Measurements from ENCODE around the gene PROSER3. TPM values are rescaled to one million over a fixed set of nuclear protein-coding genes. Genes with fewer than 3 reads are reported as not detected.

PROSER3 gene
- total and polyA plus RNA-seq, 9 of the 15 experiments (the other 6 are each of a cell fraction or from before 2014, with no cell fraction given) = 1.0 to 39.5 (median 5.1) TPM

GRCh38 chr19:35777961-35778360 lies 20.0 kb downstream of the PROSER3 start (continued):
- TF ChIP-seq ZNF512 (tag; IDR thresholded peaks at IDR 0.05) = no peak
- no peak for TF ChIP-seq ZNF384 (IDR thresholded peaks at IDR 0.05; ENCODE audit: low read depth, low read length)
- no peak for TF ChIP-seq HEY1 (CRISPR knock-in tag; IDR thresholded peaks at IDR 0.05; ENCODE audit: borderline replicate concordance)
- TF ChIP-seq ZNF175 (CRISPR knock-in tag; IDR thresholded peaks at IDR 0.05; ENCODE audit: low read depth) = no peak

DNA sequence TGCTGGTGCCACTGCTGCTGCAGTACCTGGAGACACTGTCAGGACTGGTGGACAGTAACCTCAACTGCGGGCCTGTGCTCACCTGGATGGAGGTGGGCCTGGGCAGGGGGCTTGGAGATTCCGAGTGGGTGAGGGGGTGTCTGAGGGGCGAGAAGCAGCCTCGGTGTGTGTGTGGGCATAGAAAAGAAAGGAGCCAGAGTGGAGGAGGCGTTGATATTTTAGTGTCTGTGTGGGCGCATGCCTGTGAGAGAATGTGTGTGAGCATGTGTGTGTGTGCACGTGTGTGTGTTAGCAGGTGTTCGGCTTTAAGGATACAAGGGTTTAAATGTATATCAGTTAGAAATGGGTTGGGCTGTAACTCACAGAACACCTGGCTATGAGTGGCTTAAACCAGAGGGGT lies 21.1 kb downstream of the PROSER3 start:
- in situ Hi-C loops (cut with MboI) (no loop called here), intact Hi-C loops (cut with micrococcal nuclease) (no loop called here)
- Histone ChIP-seq H4K20me1 (replicated peaks; ENCODE audit: control insufficient read depth, insufficient read depth, low read length) (no peaks in the 10 kb centered on the region), H3K79me2 (ENCODE audit: control insufficient read depth, insufficient read depth, low read length) (peaks cover 5% of the 10 kb centered on the region; the same call in 1 of the 3 replicates), H3K9me1 (ENCODE audit: control insufficient read depth, insufficient read depth, low read length) (no peaks in the 10 kb centered on the region), H3K27me3 (ENCODE audit: control insufficient read depth in 2 of 2, insufficient read depth in 2 of 2, low read length in 2 of 2) (no peaks in the 10 kb centered on the region), H3K27ac (ENCODE audit: extremely low read depth, low read depth, low read length) (no peak overlapping the region), H2AFZ (ENCODE audit: low read depth, low read length) (no peak overlapping the region), H3K9ac (ENCODE audit: insufficient read depth in 1 of 2, low read depth in 2 of 2, low read length in 2 of 2) (peak overlapping the region in 1 of 2 experiments; percentile 45; a peak in 1 of 4 replicates), H3K4me1 (replicated peaks in 1 of 2; ENCODE audit: control insufficient read depth in 2 of 2, insufficient read depth in 2 of 2, low read length in 2 of 2) (peaks cover 10 to 44% of the 10 kb centered on the region in 2 experiments), H3K4me2 (ENCODE audit: insufficient read depth, low read length) (no peak overlapping the region), H3K36me3 (ENCODE audit: control insufficient read depth, insufficient read depth, low read length) (peaks cover 24% of the 10 kb centered on the region; the same call in 2 of the 3 replicates), H3K4me3 (no peak overlapping the region), H3K9me3 (replicated peaks; ENCODE audit: control insufficient read depth, insufficient read depth, low read depth, low read length) (no peaks in the 10 kb centered on the region)
- CTCF ChIA-PET (ENCODE audit: low intra/inter-chr PET ratio) = interaction anchor here (0.7 kb wide), 1 partner anchor 1351 kb away, joined by 3 read pairs; no protein-coding TSS in a partner anchor
- 64% methylated on average over 6 of the region's 8 CpGs for WGBS (ENCODE audit: insufficient coverage, low coverage, missing lambda C conversion rate)
- ATAC-seq (no peak), DNase-seq (ENCODE audit: extremely low read depth in 1 of 4, low spot score in 3 of 4) (no peak), FAIRE-seq (no peak)
- BruUV-seq (replicated peaks) = no TSS peak
- TF ChIP-seq, protein P1, sequence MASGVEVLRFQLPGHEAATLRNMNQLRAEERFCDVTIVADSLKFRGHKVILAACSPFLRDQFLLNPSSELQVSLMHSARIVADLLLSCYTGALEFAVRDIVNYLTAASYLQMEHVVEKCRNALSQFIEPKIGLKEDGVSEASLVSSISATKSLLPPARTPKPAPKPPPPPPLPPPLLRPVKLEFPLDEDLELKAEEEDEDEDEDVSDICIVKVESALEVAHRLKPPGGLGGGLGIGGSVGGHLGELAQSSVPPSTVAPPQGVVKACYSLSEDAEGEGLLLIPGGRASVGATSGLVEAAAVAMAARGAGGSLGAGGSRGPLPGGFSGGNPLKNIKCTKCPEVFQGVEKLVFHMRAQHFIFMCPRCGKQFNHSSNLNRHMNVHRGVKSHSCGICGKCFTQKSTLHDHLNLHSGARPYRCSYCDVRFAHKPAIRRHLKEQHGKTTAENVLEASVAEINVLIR (CRISPR knock-in tag; IDR thresholded peaks at IDR 0.05) = no peak
- TF ChIP-seq CREBBP (IDR thresholded peaks at IDR 0.05; ENCODE audit: low read depth, low read length) = no peak
- TF ChIP-seq SP2 (IDR thresholded peaks at IDR 0.05; ENCODE audit: extremely low read depth, low read depth, low read length, poor library complexity, severe bottlenecking) = no peak
- TF ChIP-seq ESRRA (IDR thresholded peaks at IDR 0.05; ENCODE audit: borderline replicate concordance, low read depth) = no peak
- no peak for TF ChIP-seq JUN (IDR thresholded peaks at IDR 0.05; ENCODE audit: borderline replicate concordance, low read depth, low read length)
- no peak for TF ChIP-seq JUN (CRISPR knock-in tag; IDR thresholded peaks at IDR 0.05; ENCODE audit: borderline replicate concordance)
- no peak for TF ChIP-seq E2F4 (CRISPR knock-in tag; IDR thresholded peaks at IDR 0.05; ENCODE audit: low read depth)
- TF ChIP-seq TSC22D4 (tag; IDR thresholded peaks at IDR 0.05) = no peak
- TF ChIP-seq ILF3 (IDR thresholded peaks at IDR 0.05; ENCODE audit: borderline replicate concordance) = no peak
- POLR2A ChIA-PET = interaction anchor here (0.7 kb wide), 1 partner anchor 438 kb away, joined by 4 read pairs; no protein-coding TSS in a partner anchor

All from K562 (cell line).